Measurements from ENCODE around the gene RBFOX1.

RBFOX1 gene

DNA sequence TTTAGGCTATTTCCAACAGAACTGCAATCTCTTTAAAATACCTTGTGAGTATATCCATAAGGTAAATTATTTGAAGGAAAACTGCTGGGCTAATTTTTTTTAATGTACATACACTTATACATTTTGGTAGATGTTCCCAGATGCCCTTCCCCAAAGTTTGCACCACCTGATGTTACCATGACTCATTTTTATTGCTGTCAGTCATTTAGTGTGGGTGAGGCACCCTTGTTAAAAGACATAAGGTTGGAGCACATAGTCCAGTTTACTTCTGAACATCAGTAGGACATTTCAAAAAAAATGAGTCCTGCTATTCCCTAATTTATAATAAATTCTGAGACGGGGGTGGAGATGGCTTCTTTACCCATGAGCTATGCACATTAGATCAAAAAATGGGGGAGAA is 138.6 kb downstream of the RBFOX1 start:
- no peak overlapping the region for H3K4me3 ChIP-seq (ENCODE audit: low read depth, low read length)
- TF ChIP-seq, protein P1, sequence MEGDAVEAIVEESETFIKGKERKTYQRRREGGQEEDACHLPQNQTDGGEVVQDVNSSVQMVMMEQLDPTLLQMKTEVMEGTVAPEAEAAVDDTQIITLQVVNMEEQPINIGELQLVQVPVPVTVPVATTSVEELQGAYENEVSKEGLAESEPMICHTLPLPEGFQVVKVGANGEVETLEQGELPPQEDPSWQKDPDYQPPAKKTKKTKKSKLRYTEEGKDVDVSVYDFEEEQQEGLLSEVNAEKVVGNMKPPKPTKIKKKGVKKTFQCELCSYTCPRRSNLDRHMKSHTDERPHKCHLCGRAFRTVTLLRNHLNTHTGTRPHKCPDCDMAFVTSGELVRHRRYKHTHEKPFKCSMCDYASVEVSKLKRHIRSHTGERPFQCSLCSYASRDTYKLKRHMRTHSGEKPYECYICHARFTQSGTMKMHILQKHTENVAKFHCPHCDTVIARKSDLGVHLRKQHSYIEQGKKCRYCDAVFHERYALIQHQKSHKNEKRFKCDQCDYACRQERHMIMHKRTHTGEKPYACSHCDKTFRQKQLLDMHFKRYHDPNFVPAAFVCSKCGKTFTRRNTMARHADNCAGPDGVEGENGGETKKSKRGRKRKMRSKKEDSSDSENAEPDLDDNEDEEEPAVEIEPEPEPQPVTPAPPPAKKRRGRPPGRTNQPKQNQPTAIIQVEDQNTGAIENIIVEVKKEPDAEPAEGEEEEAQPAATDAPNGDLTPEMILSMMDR (IDR thresholded peaks at IDR 0.05; ENCODE audit: borderline replicate concordance, insufficient read depth, low read depth, low read length): no peak

DNA sequence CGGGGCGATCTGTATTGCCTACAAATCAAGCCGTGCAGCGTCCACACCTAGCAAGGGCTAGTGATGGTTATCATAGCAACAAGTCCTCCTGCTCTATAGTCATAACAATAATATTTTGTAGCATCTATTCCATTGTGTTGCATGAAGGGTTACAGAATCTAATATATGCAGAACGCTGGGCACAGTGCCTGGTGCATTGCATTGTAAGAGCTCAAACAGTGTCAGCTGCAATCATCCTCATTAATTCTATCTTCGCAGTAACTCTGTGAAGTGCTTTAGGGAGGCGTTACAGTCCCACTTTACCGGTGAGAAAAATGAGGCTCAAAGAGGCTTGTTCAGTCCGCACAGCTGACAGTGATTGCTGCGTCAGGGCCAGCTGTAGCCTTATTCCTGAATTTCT is 149.4 kb downstream of the RBFOX1 start:
- no peak overlapping the region for H3K4me3 ChIP-seq (ENCODE audit: low read depth, low read length)
- TF ChIP-seq, protein P1 (IDR thresholded peaks at IDR 0.05; ENCODE audit: borderline replicate concordance, insufficient read depth, low read depth, low read length): no peak

DNA sequence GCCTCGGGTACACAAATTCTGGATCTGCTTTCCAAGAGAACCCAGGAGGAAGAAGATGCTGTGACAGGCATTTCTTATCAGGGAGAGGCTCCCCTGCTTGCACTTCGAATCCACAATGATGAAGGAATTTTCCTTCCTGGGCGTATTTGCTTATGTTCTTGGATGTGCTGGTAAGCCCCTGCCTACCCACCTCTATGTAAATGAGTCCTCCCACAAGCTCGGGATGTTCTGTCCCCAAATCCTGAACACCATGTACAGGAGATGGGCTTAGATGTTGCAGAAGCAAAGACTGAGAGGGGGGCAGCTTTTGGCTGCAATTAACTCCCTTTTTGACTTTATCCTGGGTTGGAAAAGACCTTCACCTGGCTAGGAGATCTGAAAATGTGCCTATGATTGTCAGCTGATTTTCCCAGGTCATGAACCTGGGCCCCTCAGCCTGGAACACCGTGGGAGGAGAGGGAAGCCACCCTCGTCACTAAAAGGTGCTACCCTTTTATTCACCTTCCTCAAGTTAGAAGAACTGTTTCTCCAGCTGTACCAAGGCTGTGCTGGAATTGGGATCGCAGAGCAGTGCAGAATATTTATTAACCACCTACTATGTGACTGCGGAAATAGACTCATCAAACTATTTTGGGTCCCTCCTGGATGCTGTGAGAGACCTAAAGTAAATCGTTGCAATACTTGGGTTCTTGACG is 150.1 kb downstream of the RBFOX1 start:
- TF ChIP-seq, protein P1 (IDR thresholded peaks at IDR 0.05; ENCODE audit: borderline replicate concordance, insufficient read depth, low read depth, low read length): no peak

DNA sequence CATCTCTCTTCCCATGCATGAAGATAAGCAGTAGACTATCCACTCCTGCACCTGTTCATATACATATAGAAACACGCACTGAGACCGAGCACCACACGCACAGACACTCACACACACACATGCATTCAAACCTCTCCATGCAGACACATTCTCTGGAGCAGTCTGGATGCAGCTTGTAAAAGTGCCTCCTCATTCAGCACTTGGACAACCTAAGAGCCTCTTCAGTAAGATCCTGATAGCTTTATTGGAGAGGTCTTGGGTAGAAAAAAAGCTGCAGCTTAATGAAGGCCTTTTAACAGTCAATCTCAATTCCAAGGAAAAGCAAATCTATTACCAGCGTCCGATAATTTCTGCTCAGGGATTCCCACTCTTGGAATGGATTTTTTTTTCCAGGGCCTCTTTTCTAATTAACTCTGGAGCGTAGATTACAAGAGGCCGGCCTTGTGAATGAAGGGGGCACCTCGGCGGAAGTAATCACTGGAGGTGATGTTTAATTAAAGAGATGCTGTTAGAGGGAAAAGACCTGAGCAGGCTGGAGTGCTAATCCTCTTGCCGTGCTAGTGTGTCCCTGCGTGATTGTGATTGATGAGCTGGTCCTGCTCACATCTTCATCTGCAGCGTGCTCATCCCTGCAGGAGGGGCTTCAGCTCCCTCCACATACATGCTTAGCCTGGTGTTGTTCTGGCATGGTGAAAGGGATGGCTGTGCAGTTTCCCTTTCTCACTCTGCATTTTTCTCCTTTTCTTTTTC is 155.1 kb downstream of the RBFOX1 start:
- no peak overlapping the region for H3K4me3 ChIP-seq (ENCODE audit: low read depth, low read length)
- TF ChIP-seq, protein P1 (IDR thresholded peaks at IDR 0.05; ENCODE audit: borderline replicate concordance, insufficient read depth, low read depth, low read length): no peak

More for the DNA sequence above, 150.1 kb downstream of the RBFOX1 start:
- no peak overlapping the region for H3K4me3 ChIP-seq (ENCODE audit: low read depth, low read length)

DNA sequence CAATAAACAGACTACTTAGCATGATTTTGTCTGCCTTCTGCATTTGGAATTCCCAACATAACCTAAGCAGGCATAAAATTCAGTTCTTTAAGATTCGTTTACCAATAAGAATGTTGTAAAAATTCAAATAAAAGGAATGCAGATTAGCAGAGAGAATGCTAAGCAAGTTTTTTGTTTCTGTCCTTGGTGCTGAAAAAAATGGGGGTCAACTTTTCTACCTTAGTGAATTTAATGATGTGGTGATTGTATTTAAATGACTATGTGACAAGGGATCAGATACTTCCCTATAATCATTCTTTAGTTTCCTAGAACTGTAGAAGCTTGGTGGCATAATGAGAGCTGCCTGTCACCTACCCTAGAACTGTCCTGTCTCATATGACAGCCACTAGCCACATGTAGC is 159.5 kb downstream of the RBFOX1 start:
- TF ChIP-seq, protein P1 (IDR thresholded peaks at IDR 0.05; ENCODE audit: borderline replicate concordance, insufficient read depth, low read depth, low read length): no peak
- H3K4me3 ChIP-seq (ENCODE audit: low read depth, low read length): no peak overlapping the region

DNA sequence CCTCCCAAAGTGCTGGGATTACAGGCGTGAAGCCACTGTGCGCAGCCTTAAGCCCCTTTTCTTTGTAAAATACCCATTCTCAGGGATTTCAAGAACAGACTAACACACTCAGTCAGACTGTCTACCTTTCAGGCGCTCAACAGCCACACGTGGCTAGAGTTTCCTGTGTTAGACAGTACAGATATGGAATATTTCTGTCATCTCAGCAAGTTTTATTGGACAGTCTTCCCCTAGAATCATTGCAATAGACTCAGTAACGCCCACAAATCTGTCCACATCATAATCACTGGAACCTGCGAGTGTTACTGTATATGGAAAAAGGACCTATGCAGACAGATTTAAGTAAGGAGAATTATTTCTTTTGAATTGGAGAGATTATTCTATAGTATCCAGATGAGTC is 160.5 kb downstream of the RBFOX1 start:
- TF ChIP-seq, protein P1 (IDR thresholded peaks at IDR 0.05; ENCODE audit: borderline replicate concordance, insufficient read depth, low read depth, low read length): no peak
- H3K4me3 ChIP-seq (ENCODE audit: low read depth, low read length): no peak overlapping the region

DNA sequence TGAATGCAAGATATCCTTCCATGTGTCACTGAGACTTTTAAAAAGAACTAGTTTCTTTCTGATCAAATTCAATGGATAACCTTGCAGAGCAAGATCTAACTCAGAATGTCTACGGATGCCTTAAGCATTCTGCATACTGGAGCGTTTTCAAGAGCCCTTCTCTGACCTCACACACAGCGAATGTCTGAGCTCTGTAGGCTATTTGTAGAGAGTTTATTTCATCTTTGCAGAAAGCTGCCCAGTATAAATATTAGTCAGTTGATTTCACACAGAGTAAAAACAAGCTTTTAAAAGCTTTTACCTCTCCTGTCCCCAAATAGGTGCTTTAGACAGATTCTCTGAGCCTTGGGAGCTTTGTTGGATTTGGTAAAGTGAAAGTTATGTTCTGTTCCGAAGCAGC is 165.0 kb downstream of the RBFOX1 start:
- TF ChIP-seq, protein P1 (IDR thresholded peaks at IDR 0.05; ENCODE audit: borderline replicate concordance, insufficient read depth, low read depth, low read length): no peak
- no peak overlapping the region for H3K4me3 ChIP-seq (ENCODE audit: low read depth, low read length)
